Vagina (tissue), 2 donors: ENCODE data around the gene BLM. TPM values are rescaled to one million over a fixed set of nuclear protein-coding genes. Genes with fewer than 3 reads are reported as not detected.

Experiments
- DNase-seq, 2 donors: peaks; one replicate each; pipeline ENCODE4 v3.0.0-alpha.2; 2017; ENCODE audit errors: extremely low spot score in 2 of 2
- H3K27ac ChIP-seq: fragments of 200-600 bp; sonication (generic); one replicate; pipeline ENCODE4 v1.5.1; 2019
- H3K27me3 ChIP-seq: fragments of 200-600 bp; sonication (generic); one replicate; pipeline ENCODE4 v1.5.1; 2019
- H3K36me3 ChIP-seq, 2 donors: fragments of 200-600 bp; sonication (generic); one replicate each; pipeline ENCODE4 v1.5.1; 2017 to 2019
- H3K4me1 ChIP-seq: fragments of 200-600 bp; sonication (generic); one replicate; pipeline ENCODE4 v1.5.1; 2019
- H3K4me3 ChIP-seq, 2 donors: fragments of 200-600 bp; sonication (generic); 1 replicate in 1 of 2; 2 replicates in 1 of 2; pipeline ENCODE4 v1.5.1; 2016 to 2019
- H3K9me3 ChIP-seq: fragments of 200-600 bp; sonication (generic); one replicate; pipeline ENCODE4 v1.5.1; 2019
- POLR2A ChIP-seq, 2 donors: fragments of 450-650 bp; IDR thresholded peaks; one replicate each; pipeline ENCODE4 v1.6.1; 2017; ENCODE audit warnings: antibody characterized with exemption in 2 of 2, mild to moderate bottlenecking in 2 of 2, moderate library complexity in 2 of 2
- POLR2AphosphoS5 ChIP-seq, 2 donors: sonication (generic); formaldehyde crosslinking; IDR thresholded peaks; one replicate each; pipeline ENCODE4 v1.9.0; 2017; ENCODE audit warnings: antibody characterized with exemption in 2 of 2, mild to moderate bottlenecking in 2 of 2, low read depth in 1 of 2; ENCODE audit not compliant: insufficient read depth in 1 of 2
- intact Hi-C: fragments of 100-400 bp; cut with DNase I; formaldehyde crosslinking; loops from one replicate; pipeline ENCODE4 v1.15.1; 2023
- small RNA-seq: library from RNA; depleted of rRNA; stranded (forward); fragments of <200 nt; gene quantifications from one replicate; pipeline ENCODE3, GENCODE V24; 2016
- total RNA-seq: library from RNA; depleted of rRNA; stranded (reverse); fragments of >200 nt; gene quantifications from one replicate; pipeline ENCODE4 v1.2.3, GENCODE V29; 2016
- TF ChIP-seq, protein P1 (sequence below), 3 experiments: fragments of 450-650 bp in 2 of 3; fragments of 200-600 bp in 1 of 3; sonication (generic) in 1 of 3; IDR thresholded peaks; one replicate each; pipeline ENCODE4 v1.5.1; 2017 to 2019; ENCODE audit warnings: antibody characterized with exemption in 3 of 3, mild to moderate bottlenecking in 2 of 3, moderate library complexity in 2 of 3

BLM gene
- total RNA-seq, 1 donor from 2014 or later: 1.7 TPM

DNA sequence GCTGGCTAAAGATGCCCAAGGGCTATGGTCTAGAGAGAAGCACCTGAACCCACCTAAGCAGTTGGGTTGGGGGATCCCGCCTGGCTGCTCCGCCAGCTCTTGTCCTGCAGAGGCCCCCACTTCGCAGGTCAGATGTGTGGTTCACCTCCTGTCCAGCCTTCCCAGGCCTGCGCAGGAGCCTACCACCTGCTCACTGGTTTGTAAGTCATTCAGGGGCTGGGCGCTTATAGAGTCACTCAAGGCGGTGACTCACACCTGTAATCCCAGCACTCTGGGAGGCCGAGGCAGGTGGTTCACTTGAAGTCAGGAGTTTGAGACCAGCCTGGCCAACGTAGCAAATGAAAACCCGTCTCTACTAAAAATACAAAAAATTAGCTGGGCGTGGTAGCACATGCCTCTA lies 147.4 kb downstream of the BLM start:
- TF ChIP-seq POLR2A (IDR thresholded peaks at IDR 0.05) (no peak), POLR2AphosphoS5 (IDR thresholded peaks at IDR 0.05; ENCODE audit: insufficient read depth in 1 of 2, low read depth in 1 of 2) (no peak)
- TF ChIP-seq, protein P1, sequence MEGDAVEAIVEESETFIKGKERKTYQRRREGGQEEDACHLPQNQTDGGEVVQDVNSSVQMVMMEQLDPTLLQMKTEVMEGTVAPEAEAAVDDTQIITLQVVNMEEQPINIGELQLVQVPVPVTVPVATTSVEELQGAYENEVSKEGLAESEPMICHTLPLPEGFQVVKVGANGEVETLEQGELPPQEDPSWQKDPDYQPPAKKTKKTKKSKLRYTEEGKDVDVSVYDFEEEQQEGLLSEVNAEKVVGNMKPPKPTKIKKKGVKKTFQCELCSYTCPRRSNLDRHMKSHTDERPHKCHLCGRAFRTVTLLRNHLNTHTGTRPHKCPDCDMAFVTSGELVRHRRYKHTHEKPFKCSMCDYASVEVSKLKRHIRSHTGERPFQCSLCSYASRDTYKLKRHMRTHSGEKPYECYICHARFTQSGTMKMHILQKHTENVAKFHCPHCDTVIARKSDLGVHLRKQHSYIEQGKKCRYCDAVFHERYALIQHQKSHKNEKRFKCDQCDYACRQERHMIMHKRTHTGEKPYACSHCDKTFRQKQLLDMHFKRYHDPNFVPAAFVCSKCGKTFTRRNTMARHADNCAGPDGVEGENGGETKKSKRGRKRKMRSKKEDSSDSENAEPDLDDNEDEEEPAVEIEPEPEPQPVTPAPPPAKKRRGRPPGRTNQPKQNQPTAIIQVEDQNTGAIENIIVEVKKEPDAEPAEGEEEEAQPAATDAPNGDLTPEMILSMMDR (IDR thresholded peaks at IDR 0.05): no peak
- H3K27ac ChIP-seq: no peak overlapping the region
- no peaks in the 10 kb centered on the region for H3K27me3 ChIP-seq
- H3K36me3 ChIP-seq: no peaks in the 10 kb centered on the region
- no peaks in the 10 kb centered on the region for H3K9me3 ChIP-seq
- DNase-seq: no peak
- intact Hi-C loops: loop anchor here (2.0 kb wide), 1 partner anchor 62 kb away; no protein-coding TSS in a partner anchor
- no peak overlapping the region for H3K4me3 ChIP-seq
- peaks cover 17% of the 10 kb centered on the region for H3K4me1 ChIP-seq

DNA sequence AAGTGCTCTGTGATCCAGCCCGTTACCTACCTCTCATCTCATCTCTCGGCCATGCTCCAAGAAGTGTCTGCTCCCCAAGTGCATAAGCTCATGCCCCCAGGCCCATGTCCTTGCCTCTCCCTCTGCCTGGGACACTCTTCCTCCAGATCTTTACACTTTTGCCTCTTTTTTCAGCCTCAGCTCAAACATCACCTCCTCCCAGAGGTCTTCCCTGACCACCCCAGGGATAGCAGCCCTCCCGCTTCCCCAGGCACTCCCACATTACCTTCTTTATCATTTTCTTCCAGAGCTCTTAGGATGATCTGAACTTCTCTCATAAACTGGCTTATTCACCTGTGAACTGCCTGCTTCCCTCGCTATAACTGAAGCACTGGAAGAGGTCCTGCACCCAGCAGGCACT lies 148.6 kb downstream of the BLM start:
- DNase-seq: no peak
- Histone ChIP-seq H3K4me3 (no peak overlapping the region), H3K4me1 (peaks cover 29% of the 10 kb centered on the region), H3K27ac (no peak overlapping the region), H3K27me3 (no peaks in the 10 kb centered on the region), H3K36me3 (no peaks in the 10 kb centered on the region), H3K9me3 (no peaks in the 10 kb centered on the region)
- TF ChIP-seq, protein P1 (IDR thresholded peaks at IDR 0.05): no peak
- TF ChIP-seq POLR2AphosphoS5 (IDR thresholded peaks at IDR 0.05; ENCODE audit: insufficient read depth in 1 of 2, low read depth in 1 of 2): no peak
- TF ChIP-seq POLR2A (IDR thresholded peaks at IDR 0.05): no peak
- intact Hi-C loops: loop anchor here (2.0 kb wide), 1 partner anchor 61 kb away; no protein-coding TSS in a partner anchor

Small RNAs within 50 kb of the gene (small RNA-seq; reads per million reads assigned to genes)
- not detected for gene RF00093
- not detected for gene RN7SL363P

Other genes with a start within 250 kb of the BLM start
- 43.5 TPM for gene CRTC3, start 187.4 kb upstream of the BLM start, total RNA-seq
- 47.6 TPM for gene FURIN, start 151.2 kb downstream of the BLM start, total RNA-seq
- gene FES, start 167.2 kb downstream of the BLM start, total RNA-seq: 47.4 TPM
- gene MAN2A2, start 186.0 kb downstream of the BLM start, total RNA-seq: 46.7 TPM
- 7.9 TPM for gene HDDC3, start 215.2 kb downstream of the BLM start, total RNA-seq
- 62.1 TPM for gene UNC45A, start 217.9 kb downstream of the BLM start, total RNA-seq
- 6.9 TPM for gene RCCD1, start 237.5 kb downstream of the BLM start, total RNA-seq